Measurements from ENCODE around the gene GNAI3.
"Not testable (repeated sequence)": the region's sequence is repeated elsewhere in the genome, so short reads cannot be mapped to it uniquely, and the experiment has no call there.

GNAI3 gene

GRCh38 chr1:109659997-109660690 lies 111.7 kb downstream of the GNAI3 start:
- no peak for DNase-seq
- TF ChIP-seq POLR2A (IDR thresholded peaks at IDR 0.05; ENCODE audit: low read length) (no peak), GATA1 (IDR thresholded peaks at IDR 0.05; ENCODE audit: low read depth, low read length) (no peak)

DNA sequence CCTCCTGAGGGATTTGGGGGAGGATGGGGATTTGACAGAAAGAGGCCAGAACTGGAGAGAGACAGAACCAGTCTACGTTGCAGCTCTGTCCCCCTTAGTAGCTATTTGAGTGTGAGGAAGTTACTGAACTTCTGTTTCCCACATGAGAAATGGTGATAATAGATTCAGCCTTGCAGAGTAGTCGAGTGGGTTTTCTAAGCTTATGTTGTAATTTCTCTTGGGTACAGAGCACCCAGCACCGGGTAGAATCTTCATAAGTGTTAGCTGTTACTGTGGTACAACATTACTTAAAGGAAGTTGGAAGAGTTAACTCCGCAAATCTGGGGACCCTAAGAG lies 112.2 kb downstream of the GNAI3 start:
- not testable (repeated sequence) for DNase-seq

DNA sequence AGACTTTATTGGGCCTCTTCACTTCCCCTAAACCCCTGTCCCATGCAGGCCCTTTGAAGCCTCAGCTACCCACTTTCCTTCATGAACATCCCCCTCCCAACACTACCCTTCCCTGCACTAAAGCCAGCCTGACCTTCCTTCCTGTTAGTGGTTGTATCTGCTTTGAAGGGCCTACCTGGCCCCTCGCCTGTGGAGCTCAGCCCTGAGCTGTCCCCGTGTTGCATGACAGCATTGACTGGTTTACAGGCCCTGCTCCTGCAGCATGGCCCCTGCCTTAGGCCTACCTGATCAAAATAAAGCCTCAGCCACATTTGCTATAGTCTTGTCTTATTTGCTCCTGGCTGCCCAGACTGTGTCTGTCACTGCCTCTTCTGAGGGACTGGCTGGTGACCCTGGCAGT lies 113.0 kb downstream of the GNAI3 start:
- no peak for DNase-seq
- no peak for TF ChIP-seq GATA1 (IDR thresholded peaks at IDR 0.05; ENCODE audit: low read depth, low read length)
- TF ChIP-seq POLR2A (IDR thresholded peaks at IDR 0.05; ENCODE audit: low read length), result no peak

DNA sequence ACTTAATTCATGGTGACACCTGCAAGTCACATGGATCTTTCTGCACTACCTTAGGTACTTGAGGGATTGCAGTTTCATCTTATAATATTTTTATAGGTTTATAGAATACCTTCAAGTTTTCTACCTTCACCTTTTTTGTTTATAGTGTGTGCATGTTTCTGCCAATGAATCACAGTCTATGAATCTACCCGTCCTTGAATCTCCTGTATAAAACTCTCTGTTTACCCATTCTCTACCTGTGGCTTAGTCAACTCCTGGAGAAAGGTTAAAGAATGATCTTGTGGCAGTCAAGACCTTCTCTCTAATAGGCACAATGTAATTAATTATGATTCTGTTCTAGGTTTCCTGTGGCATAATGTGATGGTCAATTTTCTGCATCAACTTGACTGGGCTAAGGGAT lies 116.3 kb downstream of the GNAI3 start:
- DNase-seq, result no peak
- TF ChIP-seq POLR2A (IDR thresholded peaks at IDR 0.05; ENCODE audit: low read length) (no peak), GATA1 (IDR thresholded peaks at IDR 0.05; ENCODE audit: low read depth, low read length) (no peak)

- DNase-seq, result peak; percentile 89 to 90
- TF ChIP-seq GATA1 (IDR thresholded peaks at IDR 0.05; ENCODE audit: low read depth, low read length) (no peak), POLR2A (IDR thresholded peaks at IDR 0.05; ENCODE audit: low read length) (no peak)
These were observed 119.2 kb downstream of the GNAI3 start, which contains the start of gene GSTM2 for GRCh38 chr1:109667452-109668122. Gene GSTM2 (plus strand): TSS chr1:109668057. CDS start chr1:109668116, 59 bp downstream.
